Measurements from ENCODE around the gene SESN1. TPM values are rescaled to one million over a fixed set of nuclear protein-coding genes. Genes with fewer than 3 reads are reported as not detected.

Gene SESN1
- total RNA-seq, 1 donor from 2014 or later: 63.1 TPM

DNA sequence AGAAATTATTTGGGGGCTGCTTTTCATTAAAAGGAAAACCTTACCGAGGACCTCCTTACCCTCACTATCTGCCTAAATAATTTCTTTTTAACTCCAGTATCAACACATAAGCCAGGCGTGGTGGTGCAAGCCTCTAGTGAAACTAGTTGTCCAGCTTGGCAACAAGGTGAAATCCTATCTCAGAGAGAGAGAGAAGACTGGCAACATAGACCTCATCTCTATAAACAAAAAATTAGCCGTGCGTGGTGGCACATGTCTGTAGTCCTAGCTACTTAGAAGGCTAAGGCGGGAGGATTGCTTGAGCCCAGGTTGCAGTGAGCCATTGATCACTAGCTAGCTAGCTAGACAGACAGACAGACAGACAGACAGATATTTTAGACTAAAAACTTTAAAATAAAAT lies 153.9 kb downstream of the SESN1 start:
- DNase-seq (ENCODE audit: low spot score): no peak

DNA sequence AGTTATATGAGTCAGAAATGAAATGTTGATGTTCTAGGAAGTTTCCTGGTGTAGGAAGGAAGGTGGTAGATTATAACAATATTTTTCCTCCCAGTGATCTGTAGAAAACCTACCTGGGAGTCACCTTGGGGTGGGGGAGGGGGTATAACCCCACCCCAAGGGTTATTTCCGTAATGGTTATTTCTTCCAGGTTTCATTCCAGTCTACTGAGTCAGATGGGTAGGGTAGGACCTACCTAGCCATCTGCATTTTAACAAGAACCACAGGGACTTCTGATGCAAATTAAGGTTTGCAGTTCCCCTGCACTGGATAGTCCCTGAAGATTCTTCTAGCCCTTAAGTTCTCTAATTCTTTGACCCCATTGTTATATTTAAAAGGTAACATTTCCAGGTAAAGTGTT lies 157.5 kb downstream of the SESN1 start:
- DNase-seq (ENCODE audit: low spot score): no peak

Other genes starting within 250 kb of the SESN1 start
- 3.1 TPM for gene ARMC2, start 246.4 kb downstream of the SESN1 start, total RNA-seq (ENCODE audit: insufficient read depth, low replicate concordance)
- gene CEP57L1, start 661 bp upstream of the SESN1 start, total RNA-seq (ENCODE audit: insufficient read depth, low replicate concordance): 59.7 TPM